HepG2 (cell line): ENCODE data around the gene SLC23A3. TPM values are rescaled to one million over a fixed set of nuclear protein-coding genes. Genes with fewer than 3 reads are reported as not detected.

Experiments
- ARHGAP35 ChIP-seq: sonication (generic); formaldehyde crosslinking; IDR thresholded peaks from 2 replicates; pipeline ENCODE4 v1.9.0; 2022; ENCODE audit warnings: mild to moderate bottlenecking, inconsistent platforms, moderate library complexity, missing genetic modification reagents, borderline replicate concordance
- ARID2 ChIP-seq: sonication (generic); formaldehyde crosslinking; IDR thresholded peaks from 2 replicates; pipeline ENCODE4 v1.8.1; 2022; ENCODE audit warnings: mild to moderate bottlenecking, missing genetic modification reagents, borderline replicate concordance
- ATF7-NPFF ChIP-seq: sonication (generic); formaldehyde crosslinking; IDR thresholded peaks from 2 replicates; pipeline ENCODE4 v1.8.1; 2023; ENCODE audit warnings: mild to moderate bottlenecking, low read depth, missing genetic modification reagents, moderate library complexity
- DNMT3B ChIP-seq: conservative IDR thresholded peaks from 2 replicates; pipeline ENCODE4 v1.6.1; 2016; ENCODE audit warnings: missing biosample characterization, control low read depth
- GTF3A ChIP-seq: sonication (generic); formaldehyde crosslinking; conservative IDR thresholded peaks from 2 replicates; pipeline ENCODE4 v1.4.0; 2020; ENCODE audit warnings: mild to moderate bottlenecking, missing genetic modification reagents
- MAFG ChIP-seq: sonication (generic); formaldehyde crosslinking; IDR thresholded peaks from 2 replicates; pipeline ENCODE4 v1.5.1; 2020; ENCODE audit warnings: mild to moderate bottlenecking, missing genetic modification reagents
- MED1 ChIP-seq: sonication (generic); formaldehyde crosslinking; IDR thresholded peaks from 2 replicates; pipeline ENCODE4 v1.4.0; 2020; ENCODE audit warnings: missing genetic modification reagents
- MEIS1 ChIP-seq: sonication (generic); formaldehyde crosslinking; IDR thresholded peaks from 2 replicates; pipeline ENCODE4 v1.9.0; 2021; ENCODE audit warnings: mild to moderate bottlenecking, missing genetic modification reagents, moderate library complexity, borderline replicate concordance
- PHF8 ChIP-seq: sonication (generic); formaldehyde crosslinking; IDR thresholded peaks from 2 replicates; pipeline ENCODE4 v1.5.0; 2020; ENCODE audit warnings: missing genetic modification reagents
- POLR2AphosphoS5 ChIP-seq: IDR thresholded peaks from 2 replicates; pipeline ENCODE4 v1.6.1; 2012; ENCODE audit warnings: low read depth, low read length
- SALL2 ChIP-seq: sonication (generic); formaldehyde crosslinking; IDR thresholded peaks from 2 replicates; pipeline ENCODE4 v1.8.1; 2023; ENCODE audit warnings: mild to moderate bottlenecking, missing genetic modification reagents, inconsistent platforms
- SNRNP70 ChIP-seq: fragments of 200-400 bp; formaldehyde crosslinking; IDR thresholded peaks from 2 replicates; pipeline ENCODE4 v1.6.1; 2017; ENCODE audit warnings: mild to moderate bottlenecking, low read depth, low read length, moderate library complexity
- TEAD2 ChIP-seq: sonication (generic); formaldehyde crosslinking; IDR thresholded peaks from 2 replicates; pipeline ENCODE4 v1.9.0; 2021; ENCODE audit warnings: missing genetic modification reagents
- XBP1 ChIP-seq: sonication (generic); formaldehyde crosslinking; IDR thresholded peaks from 2 replicates; pipeline ENCODE4 v1.5.0; 2020; ENCODE audit warnings: missing genetic modification reagents
- ZFY ChIP-seq: sonication (generic); formaldehyde crosslinking; IDR thresholded peaks from 2 replicates; pipeline ENCODE4 v1.4.0; 2020; ENCODE audit warnings: missing genetic modification reagents
- ZNF501 ChIP-seq: sonication (generic); formaldehyde crosslinking; IDR thresholded peaks from 2 replicates; pipeline ENCODE4 v1.5.1; 2020; ENCODE audit warnings: mild to moderate bottlenecking, moderate library complexity, missing genetic modification reagents
- ZNF614 ChIP-seq: IDR thresholded peaks from 2 replicates; pipeline ENCODE4 v1.6.1; 2018; ENCODE audit warnings: missing biosample characterization, missing genetic modification reagents, inconsistent platforms, borderline replicate concordance
- ZNF646 ChIP-seq: sonication (generic); formaldehyde crosslinking; IDR thresholded peaks from 2 replicates; pipeline ENCODE4 v1.9.0; 2021; ENCODE audit warnings: mild to moderate bottlenecking, missing genetic modification reagents
- polyA plus RNA-seq, 8 experiments: library from polyadenylated mRNA; depleted of rRNA in 3 of 8; stranded (reverse) in 7 of 8; unstranded in 1 of 8; fragments of >200 nt; fragmentation: Illumina TruSeq in 4 of 8; extraction: Trizol in 4 of 8; gene quantifications; 2 replicates each; pipeline versions ENCODE4 v1.2.1 to v1.2.3, GENCODE V29; 2011 to 2016; ENCODE audit warnings: low read depth in 4 of 8, missing spikeins in 1 of 8, mixed read lengths in 1 of 8; ENCODE audit not compliant: insufficient read depth in 1 of 8
- total RNA-seq, 5 experiments: library from RNA; depleted of rRNA; stranded (reverse); fragments of >200 nt; fragmentation: Illumina TruSeq; extraction: Trizol; gene quantifications; 2 replicates each; pipeline ENCODE4 v1.2.3, GENCODE V29; 2016; ENCODE audit warnings: low read depth in 1 of 5
- TF ChIP-seq, protein P1 (sequence below): sonication (generic); formaldehyde crosslinking; IDR thresholded peaks from 2 replicates; pipeline ENCODE4 v1.5.0; 2020; ENCODE audit warnings: mild to moderate bottlenecking, missing genetic modification reagents
- TF ChIP-seq, protein P2 (sequence below): sonication (generic); formaldehyde crosslinking; IDR thresholded peaks from 2 replicates; pipeline ENCODE4 v1.8.1; 2023; ENCODE audit warnings: mild to moderate bottlenecking, missing genetic modification reagents

Gene SLC23A3
- total and polyA plus RNA-seq, 2 of the 13 experiments (the other 11 are each of a cell fraction or from before 2014, with no cell fraction given), result 0.38 to 0.78 TPM

DNA sequence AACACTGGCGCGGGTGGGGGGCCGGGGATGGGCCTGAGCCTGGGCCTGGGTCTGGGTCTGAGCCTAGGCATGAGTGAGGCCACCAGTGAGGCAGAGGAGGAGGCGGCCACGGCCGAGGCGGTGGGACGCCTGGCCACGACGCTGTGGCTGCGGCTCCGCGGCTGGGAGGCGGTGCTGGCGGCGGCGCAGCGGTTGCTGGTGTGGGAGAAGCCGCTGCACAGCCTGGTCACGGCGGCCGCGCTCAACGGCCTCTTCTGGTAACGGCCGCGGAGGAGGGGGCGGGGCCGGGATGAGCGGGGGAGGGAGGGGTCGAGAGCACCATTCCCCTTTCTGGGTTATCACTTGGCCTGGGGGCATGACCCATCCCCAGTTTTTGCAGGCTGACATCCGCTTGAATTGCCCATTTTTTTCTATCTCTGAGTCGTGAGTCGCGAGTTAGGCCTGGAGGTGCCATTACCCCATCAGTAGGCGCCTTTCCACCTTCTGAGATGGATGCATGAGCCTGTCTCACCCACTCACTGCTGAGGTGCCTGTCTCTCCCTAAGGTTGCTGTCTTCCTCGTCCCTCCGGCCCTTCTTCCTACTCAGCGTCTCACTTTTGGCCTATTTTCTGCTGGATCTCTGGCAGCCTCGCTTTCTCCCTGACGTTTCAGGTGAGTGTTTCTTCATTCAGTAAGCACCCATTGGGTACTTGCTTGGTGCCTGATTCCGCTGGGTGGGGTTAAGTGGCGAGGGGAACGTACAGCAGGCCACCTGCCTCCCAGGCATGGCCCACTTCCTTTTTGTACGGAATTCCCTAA lies 8.7 kb upstream of the SLC23A3 start (continued):
- TF ChIP-seq ZNF646, result no peak
- TF ChIP-seq DNMT3B (CRISPR knock-in tag), result no peak
- no peak for TF ChIP-seq MED1
- no peak for TF ChIP-seq ARID2 (CRISPR knock-in tag)
- TF ChIP-seq MAFG (CRISPR knock-in tag), result no peak
- no peak; the same call in 1 of the 2 replicates for TF ChIP-seq ATF7-NPFF (CRISPR knock-in tag)
- TF ChIP-seq, protein P1, sequence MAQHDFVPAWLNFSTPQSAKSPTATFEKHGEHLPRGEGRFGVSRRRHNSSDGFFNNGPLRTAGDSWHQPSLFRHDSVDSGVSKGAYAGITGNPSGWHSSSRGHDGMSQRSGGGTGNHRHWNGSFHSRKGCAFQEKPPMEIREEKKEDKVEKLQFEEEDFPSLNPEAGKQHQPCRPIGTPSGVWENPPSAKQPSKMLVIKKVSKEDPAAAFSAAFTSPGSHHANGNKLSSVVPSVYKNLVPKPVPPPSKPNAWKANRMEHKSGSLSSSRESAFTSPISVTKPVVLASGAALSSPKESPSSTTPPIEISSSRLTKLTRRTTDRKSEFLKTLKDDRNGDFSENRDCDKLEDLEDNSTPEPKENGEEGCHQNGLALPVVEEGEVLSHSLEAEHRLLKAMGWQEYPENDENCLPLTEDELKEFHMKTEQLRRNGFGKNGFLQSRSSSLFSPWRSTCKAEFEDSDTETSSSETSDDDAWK (CRISPR knock-in tag), result no peak
- TF ChIP-seq ZFY (CRISPR knock-in tag), result peak; percentile 57; the same call in 1 of the 2 replicates
- TF ChIP-seq SALL2 (CRISPR knock-in tag), result no peak
- no peak for TF ChIP-seq PHF8 (CRISPR knock-in tag)
- no peak for TF ChIP-seq SNRNP70
- no peak for TF ChIP-seq GTF3A (CRISPR knock-in tag)
- no peak; the same call in 1 of the 2 replicates for TF ChIP-seq ZNF501 (CRISPR knock-in tag)
- TF ChIP-seq, protein P2, sequence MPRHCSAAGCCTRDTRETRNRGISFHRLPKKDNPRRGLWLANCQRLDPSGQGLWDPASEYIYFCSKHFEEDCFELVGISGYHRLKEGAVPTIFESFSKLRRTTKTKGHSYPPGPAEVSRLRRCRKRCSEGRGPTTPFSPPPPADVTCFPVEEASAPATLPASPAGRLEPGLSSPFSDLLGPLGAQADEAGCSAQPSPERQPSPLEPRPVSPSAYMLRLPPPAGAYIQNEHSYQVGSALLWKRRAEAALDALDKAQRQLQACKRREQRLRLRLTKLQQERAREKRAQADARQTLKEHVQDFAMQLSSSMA (CRISPR knock-in tag), result no peak
- no peak for TF ChIP-seq XBP1 (CRISPR knock-in tag)
- TF ChIP-seq POLR2AphosphoS5, result no peak
- TF ChIP-seq ARHGAP35, result no peak
- no peak for TF ChIP-seq TEAD2 (CRISPR knock-in tag)
- TF ChIP-seq MEIS1, result no peak
- TF ChIP-seq ZNF614, result no peak
